Measurements from ENCODE around the gene C2orf81.

- TF ChIP-seq CTCF (IDR thresholded peaks at IDR 0.05 in 8 of 11, conservative IDR thresholded peaks at IDR 0.05 in 3 of 11) (peak in 1 of 11 experiments; percentile 9), POLR2A (IDR thresholded peaks at IDR 0.05) (peak; percentile 35 to 91 (median 62))
Observed at GRCh38 chr2:74457549-74458131, 36.2 kb upstream of the C2orf81 start.

All from spleen (tissue), 7 donors.